Peyer's patch (tissue), 4 donors: ENCODE measurements around the gene FAM76A.

Source experiments
- CTCF ChIP-seq, 6 experiments: fragments of 450-650 bp in 4 of 6; fragments of 200-600 bp in 2 of 6; sonication (generic) in 1 of 6; IDR thresholded peaks; one replicate each; pipeline ENCODE4 v1.5.1; 2017 to 2019; ENCODE audit warnings: antibody characterized with exemption in 6 of 6, mild to moderate bottlenecking in 3 of 6, moderate library complexity in 1 of 6
- POLR2A ChIP-seq, 2 donors: fragments of 450-650 bp; IDR thresholded peaks; one replicate each; pipeline ENCODE4 v1.5.1; 2017; ENCODE audit warnings: antibody characterized with exemption in 2 of 2, mild to moderate bottlenecking in 2 of 2, moderate library complexity in 2 of 2

GRCh38 chr1:27716262-27716895, 9.4 kb upstream of the FAM76A start:
- TF ChIP-seq POLR2A (IDR thresholded peaks at IDR 0.05) = no peak
- no peak for TF ChIP-seq CTCF (IDR thresholded peaks at IDR 0.05)
